Activated T-helper 1 cell treated with anti-CD3 and anti-CD28 coated beads, Interleukin-12 subunit alpha, Interleukin-12 subunit beta, Interleukin-2, Interleukin-4 antibody, amounts not matched to agents 30 ng/mL and 10 ng/mL and 1 ng/mL, durations not matched to agents 14 hours and 24 hours and 36 hours (primary cell): ENCODE results near the gene LOXHD1. TPM values are rescaled to one million over a fixed set of nuclear protein-coding genes. Genes with fewer than 3 reads are reported as not detected.

Experiments used
- DNase-seq: peaks from one replicate; pipeline ENCODE4 v3.0.0; 2021; ENCODE audit warnings: low spot score
- H3K27ac Mint-ChIP-seq: one replicate; pipeline ENCODE4 v1.8.0; 2021; ENCODE audit warnings: mild to moderate bottlenecking, mixed read lengths
- H3K27me3 Mint-ChIP-seq: one replicate; pipeline ENCODE4 v1.8.0; 2022; ENCODE audit warnings: mild to moderate bottlenecking, moderate library complexity, mixed read lengths; ENCODE audit not compliant: insufficient read depth
- H3K36me3 Mint-ChIP-seq: one replicate; pipeline ENCODE4 v1.8.0; 2021; ENCODE audit warnings: low read depth, mixed read lengths
- H3K4me1 Mint-ChIP-seq: one replicate; pipeline ENCODE4 v1.8.0; 2021; ENCODE audit warnings: low read depth, mixed read lengths
- H3K4me3 Mint-ChIP-seq: one replicate; pipeline ENCODE4 v1.8.0; 2021; ENCODE audit warnings: mild to moderate bottlenecking, moderate library complexity, mixed read lengths
- H3K9me3 Mint-ChIP-seq: one replicate; pipeline ENCODE4 v1.8.0; 2021; ENCODE audit warnings: mixed read lengths
- intact Hi-C: fragments of 100-400 bp; cut with micrococcal nuclease; formaldehyde crosslinking; loops from one replicate; pipeline ENCODE4 v1.15.1; 2024
- total RNA-seq: library from RNA; stranded (reverse); gene quantifications from 2 replicates; pipeline ENCODE4 v1.2.3, GENCODE V29; 2022

The LOXHD1 gene
- total RNA-seq, 1 donor from 2014 or later: not detected

- Mint-ChIP-seq H3K27me3 (peaks cover 3% of the 10 kb centered on the region), H3K4me3 (no peak overlapping the region), H3K27ac (no peak overlapping the region), H3K9me3 (no peaks in the 10 kb centered on the region), H3K36me3 (no peaks in the 10 kb centered on the region), H3K4me1 (no peaks in the 10 kb centered on the region)
- intact Hi-C loops: no loop called here
- DNase-seq: no peak
Measured at GRCh38 chr18:46536215-46536874, 120.7 kb downstream of the LOXHD1 start.

GRCh38 chr18:46531482-46531881, 125.5 kb downstream of the LOXHD1 start:
- H3K36me3 Mint-ChIP-seq: no peaks in the 10 kb centered on the region
- DNase-seq: no peak
- no peak overlapping the region for H3K27ac Mint-ChIP-seq
- no peaks in the 10 kb centered on the region for H3K9me3 Mint-ChIP-seq
- H3K27me3 Mint-ChIP-seq: no peaks in the 10 kb centered on the region
- H3K4me1 Mint-ChIP-seq: no peaks in the 10 kb centered on the region
- intact Hi-C loops: no loop called here
- no peak overlapping the region for H3K4me3 Mint-ChIP-seq

GRCh38 chr18:46528037-46528436, 129.0 kb downstream of the LOXHD1 start:
- H3K27me3 Mint-ChIP-seq: no peaks in the 10 kb centered on the region
- intact Hi-C loops: no loop called here
- no peak for DNase-seq
- H3K4me3 Mint-ChIP-seq: no peak overlapping the region
- H3K4me1 Mint-ChIP-seq: no peaks in the 10 kb centered on the region
- H3K27ac Mint-ChIP-seq: no peak overlapping the region
- no peaks in the 10 kb centered on the region for H3K36me3 Mint-ChIP-seq
- no peaks in the 10 kb centered on the region for H3K9me3 Mint-ChIP-seq

- intact Hi-C loops: no loop called here
- no peaks in the 10 kb centered on the region for H3K9me3 Mint-ChIP-seq
- no peaks in the 10 kb centered on the region for H3K36me3 Mint-ChIP-seq
- no peak overlapping the region for H3K4me3 Mint-ChIP-seq
- no peak for DNase-seq
- H3K27ac Mint-ChIP-seq: no peak overlapping the region
- no peaks in the 10 kb centered on the region for H3K4me1 Mint-ChIP-seq
- peaks cover 2% of the 10 kb centered on the region for H3K27me3 Mint-ChIP-seq
Measured at GRCh38 chr18:46519870-46520269, 137.2 kb downstream of the LOXHD1 start.

GRCh38 chr18:46518438-46518837, 138.6 kb downstream of the LOXHD1 start:
- Mint-ChIP-seq H3K27ac (no peak overlapping the region), H3K27me3 (peaks cover 2% of the 10 kb centered on the region), H3K36me3 (no peaks in the 10 kb centered on the region), H3K4me1 (no peaks in the 10 kb centered on the region), H3K9me3 (no peaks in the 10 kb centered on the region), H3K4me3 (no peak overlapping the region)
- DNase-seq: no peak
- intact Hi-C loops: no loop called here

- H3K9me3 Mint-ChIP-seq: no peaks in the 10 kb centered on the region
- no peak overlapping the region for H3K4me3 Mint-ChIP-seq
- no peak for DNase-seq
- intact Hi-C loops: no loop called here
- peaks cover 3% of the 10 kb centered on the region for H3K27me3 Mint-ChIP-seq
- H3K4me1 Mint-ChIP-seq: no peaks in the 10 kb centered on the region
- no peaks in the 10 kb centered on the region for H3K36me3 Mint-ChIP-seq
- H3K27ac Mint-ChIP-seq: no peak overlapping the region
Measured at GRCh38 chr18:46516555-46516954, 140.5 kb downstream of the LOXHD1 start.

- DNase-seq: no peak
- H3K9me3 Mint-ChIP-seq: no peaks in the 10 kb centered on the region
- H3K4me3 Mint-ChIP-seq: no peak overlapping the region
- no peaks in the 10 kb centered on the region for H3K4me1 Mint-ChIP-seq
- no peaks in the 10 kb centered on the region for H3K36me3 Mint-ChIP-seq
- no peak overlapping the region for H3K27ac Mint-ChIP-seq
- H3K27me3 Mint-ChIP-seq: peaks cover 3% of the 10 kb centered on the region
- intact Hi-C loops: no loop called here
Measured at GRCh38 chr18:46510386-46510785, 146.6 kb downstream of the LOXHD1 start.

GRCh38 chr18:46509530-46509929, 147.5 kb downstream of the LOXHD1 start:
- peaks cover 3% of the 10 kb centered on the region for H3K27me3 Mint-ChIP-seq
- intact Hi-C loops: no loop called here
- no peak overlapping the region for H3K4me3 Mint-ChIP-seq
- DNase-seq: no peak
- no peaks in the 10 kb centered on the region for H3K4me1 Mint-ChIP-seq
- no peaks in the 10 kb centered on the region for H3K36me3 Mint-ChIP-seq
- H3K9me3 Mint-ChIP-seq: no peaks in the 10 kb centered on the region
- H3K27ac Mint-ChIP-seq: no peak overlapping the region

GRCh38 chr18:46506974-46507586, 149.9 kb downstream of the LOXHD1 start:
- DNase-seq: no peak
- intact Hi-C loops: no loop called here
- H3K27ac Mint-ChIP-seq: no peak overlapping the region
- H3K36me3 Mint-ChIP-seq: no peaks in the 10 kb centered on the region
- H3K4me1 Mint-ChIP-seq: no peaks in the 10 kb centered on the region
- no peaks in the 10 kb centered on the region for H3K9me3 Mint-ChIP-seq
- no peak overlapping the region for H3K4me3 Mint-ChIP-seq
- no peaks in the 10 kb centered on the region for H3K27me3 Mint-ChIP-seq

GRCh38 chr18:46502444-46502843, 154.6 kb downstream of the LOXHD1 start:
- Mint-ChIP-seq H3K27me3 (peaks cover 4% of the 10 kb centered on the region), H3K27ac (no peak overlapping the region), H3K4me3 (no peak overlapping the region), H3K9me3 (no peaks in the 10 kb centered on the region), H3K36me3 (no peaks in the 10 kb centered on the region), H3K4me1 (no peaks in the 10 kb centered on the region)
- intact Hi-C loops: no loop called here
- DNase-seq: no peak

GRCh38 chr18:46497129-46497528, 159.9 kb downstream of the LOXHD1 start:
- Mint-ChIP-seq H3K4me1 (no peaks in the 10 kb centered on the region), H3K9me3 (no peaks in the 10 kb centered on the region), H3K4me3 (no peak overlapping the region), H3K36me3 (no peaks in the 10 kb centered on the region), H3K27ac (no peak overlapping the region), H3K27me3 (peaks cover 9% of the 10 kb centered on the region)
- intact Hi-C loops: no loop called here
- peak; percentile 8 for DNase-seq

- Mint-ChIP-seq H3K27me3 (peaks cover 10% of the 10 kb centered on the region), H3K4me1 (no peaks in the 10 kb centered on the region), H3K27ac (no peak overlapping the region), H3K36me3 (no peaks in the 10 kb centered on the region), H3K9me3 (no peaks in the 10 kb centered on the region), H3K4me3 (no peak overlapping the region)
- DNase-seq: no peak
- intact Hi-C loops: no loop called here
Measured at GRCh38 chr18:46488471-46489213, 168.4 kb downstream of the LOXHD1 start.

GRCh38 chr18:46485675-46486194, 171.3 kb downstream of the LOXHD1 start:
- Mint-ChIP-seq H3K4me1 (no peaks in the 10 kb centered on the region), H3K27me3 (peaks cover 13% of the 10 kb centered on the region), H3K36me3 (no peaks in the 10 kb centered on the region), H3K4me3 (no peak overlapping the region), H3K9me3 (no peaks in the 10 kb centered on the region), H3K27ac (no peak overlapping the region)
- intact Hi-C loops: no loop called here
- no peak for DNase-seq
